ENCODE data around the gene WDR45B.

DNA sequence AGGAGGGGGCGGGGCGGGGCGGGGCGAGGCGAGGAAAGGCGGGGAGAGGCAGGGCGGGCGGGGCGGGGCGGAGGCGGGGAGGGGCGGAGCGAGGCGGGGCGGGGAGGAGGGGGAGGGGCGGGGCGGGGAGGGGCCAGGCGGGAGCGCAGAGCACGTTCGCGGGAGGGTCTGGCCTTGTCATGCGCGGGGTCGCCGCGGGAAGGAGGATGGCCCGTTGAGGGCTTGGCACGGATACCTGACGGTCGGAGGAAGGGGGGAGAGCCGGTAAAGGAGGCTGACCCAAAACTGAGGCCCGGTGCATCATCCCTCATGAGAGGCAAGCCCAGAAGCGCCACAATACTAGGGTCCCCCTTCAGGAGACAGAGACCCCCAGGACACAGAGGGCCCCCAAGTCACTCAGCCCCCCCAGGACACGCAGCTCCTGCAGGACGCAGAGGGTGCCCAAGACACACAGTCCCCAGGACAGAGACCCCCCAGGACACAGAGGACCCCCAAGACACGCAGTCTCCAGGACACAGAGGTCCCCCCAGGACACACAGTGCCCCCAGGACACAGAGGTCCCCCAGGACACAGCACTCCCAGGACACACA, 593 bp upstream of the WDR45B start:
- no peak for TF ChIP-seq EZH2 (IDR thresholded peaks at IDR 0.05; ENCODE audit: borderline replicate concordance, low read length)
- TF ChIP-seq, protein P1, sequence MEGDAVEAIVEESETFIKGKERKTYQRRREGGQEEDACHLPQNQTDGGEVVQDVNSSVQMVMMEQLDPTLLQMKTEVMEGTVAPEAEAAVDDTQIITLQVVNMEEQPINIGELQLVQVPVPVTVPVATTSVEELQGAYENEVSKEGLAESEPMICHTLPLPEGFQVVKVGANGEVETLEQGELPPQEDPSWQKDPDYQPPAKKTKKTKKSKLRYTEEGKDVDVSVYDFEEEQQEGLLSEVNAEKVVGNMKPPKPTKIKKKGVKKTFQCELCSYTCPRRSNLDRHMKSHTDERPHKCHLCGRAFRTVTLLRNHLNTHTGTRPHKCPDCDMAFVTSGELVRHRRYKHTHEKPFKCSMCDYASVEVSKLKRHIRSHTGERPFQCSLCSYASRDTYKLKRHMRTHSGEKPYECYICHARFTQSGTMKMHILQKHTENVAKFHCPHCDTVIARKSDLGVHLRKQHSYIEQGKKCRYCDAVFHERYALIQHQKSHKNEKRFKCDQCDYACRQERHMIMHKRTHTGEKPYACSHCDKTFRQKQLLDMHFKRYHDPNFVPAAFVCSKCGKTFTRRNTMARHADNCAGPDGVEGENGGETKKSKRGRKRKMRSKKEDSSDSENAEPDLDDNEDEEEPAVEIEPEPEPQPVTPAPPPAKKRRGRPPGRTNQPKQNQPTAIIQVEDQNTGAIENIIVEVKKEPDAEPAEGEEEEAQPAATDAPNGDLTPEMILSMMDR (IDR thresholded peaks at IDR 0.05; ENCODE audit: low read length): no peak

All from OCI-LY1 (cell line).